ENCODE results near the gene UBASH3A. TPM values are rescaled to one million over a fixed set of nuclear protein-coding genes. Genes with fewer than 3 reads are reported as not detected.

The UBASH3A gene
- total RNA-seq, 1 donor from 2014 or later: not detected

- Histone ChIP-seq H2AFZ (replicated peaks) (no peak overlapping the region), H3K9me3 (ENCODE audit: low read depth) (no peaks in the 10 kb centered on the region), H3K27ac (no peak overlapping the region), H3K9ac (no peak overlapping the region), H3F3A (ENCODE audit: low read depth) (peaks cover 6% of the 10 kb centered on the region), H4K20me1 (ENCODE audit: low read depth) (no peaks in the 10 kb centered on the region), H3K27me3 (no peaks in the 10 kb centered on the region), H3K79me2 (ENCODE audit: low read depth) (no peaks in the 10 kb centered on the region), H3K4me1 (peaks cover 9% of the 10 kb centered on the region), H3K4me3 (no peak overlapping the region), H3K4me2 (no peak overlapping the region), H3K36me3 (no peaks in the 10 kb centered on the region)
- TF ChIP-seq EZH2phosphoT487 (IDR thresholded peaks at IDR 0.05): no peak
- TF ChIP-seq, protein P1, sequence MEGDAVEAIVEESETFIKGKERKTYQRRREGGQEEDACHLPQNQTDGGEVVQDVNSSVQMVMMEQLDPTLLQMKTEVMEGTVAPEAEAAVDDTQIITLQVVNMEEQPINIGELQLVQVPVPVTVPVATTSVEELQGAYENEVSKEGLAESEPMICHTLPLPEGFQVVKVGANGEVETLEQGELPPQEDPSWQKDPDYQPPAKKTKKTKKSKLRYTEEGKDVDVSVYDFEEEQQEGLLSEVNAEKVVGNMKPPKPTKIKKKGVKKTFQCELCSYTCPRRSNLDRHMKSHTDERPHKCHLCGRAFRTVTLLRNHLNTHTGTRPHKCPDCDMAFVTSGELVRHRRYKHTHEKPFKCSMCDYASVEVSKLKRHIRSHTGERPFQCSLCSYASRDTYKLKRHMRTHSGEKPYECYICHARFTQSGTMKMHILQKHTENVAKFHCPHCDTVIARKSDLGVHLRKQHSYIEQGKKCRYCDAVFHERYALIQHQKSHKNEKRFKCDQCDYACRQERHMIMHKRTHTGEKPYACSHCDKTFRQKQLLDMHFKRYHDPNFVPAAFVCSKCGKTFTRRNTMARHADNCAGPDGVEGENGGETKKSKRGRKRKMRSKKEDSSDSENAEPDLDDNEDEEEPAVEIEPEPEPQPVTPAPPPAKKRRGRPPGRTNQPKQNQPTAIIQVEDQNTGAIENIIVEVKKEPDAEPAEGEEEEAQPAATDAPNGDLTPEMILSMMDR (IDR thresholded peaks at IDR 0.05): no peak
- TF ChIP-seq EZH2 (IDR thresholded peaks at IDR 0.05): no peak
- no peak overlapping the region for H3K27ac Mint-ChIP-seq
- peaks cover 6% of the 10 kb centered on the region for H3K9me3 Mint-ChIP-seq
- no peak overlapping the region for H3K4me3 Mint-ChIP-seq
- H3K27me3 Mint-ChIP-seq (ENCODE audit: insufficient read depth, low read depth): peaks cover 7% of the 10 kb centered on the region
- H3K4me1 Mint-ChIP-seq: peaks cover 28% of the 10 kb centered on the region
- no peaks in the 10 kb centered on the region for H3K36me3 Mint-ChIP-seq
- no peak for DNase-seq (ENCODE audit: low spot score)
These were observed 55.4 kb downstream of the UBASH3A start for GRCh38 chr21:42459082-42459460.

- Histone ChIP-seq H2AFZ (replicated peaks) (no peak overlapping the region), H3K9me3 (ENCODE audit: low read depth) (no peaks in the 10 kb centered on the region), H3K36me3 (no peaks in the 10 kb centered on the region), H3K79me2 (ENCODE audit: low read depth) (no peaks in the 10 kb centered on the region), H3K27me3 (no peaks in the 10 kb centered on the region), H3K4me3 (no peak overlapping the region), H3K9ac (no peak overlapping the region), H3F3A (ENCODE audit: low read depth) (peaks cover 6% of the 10 kb centered on the region), H3K4me1 (peaks cover 9% of the 10 kb centered on the region), H3K4me2 (no peak overlapping the region), H3K27ac (no peak overlapping the region), H4K20me1 (ENCODE audit: low read depth) (no peaks in the 10 kb centered on the region)
- peaks cover 22% of the 10 kb centered on the region for H3K4me1 Mint-ChIP-seq
- H3K4me3 Mint-ChIP-seq: no peak overlapping the region
- no peak for TF ChIP-seq EZH2 (IDR thresholded peaks at IDR 0.05)
- TF ChIP-seq EZH2phosphoT487 (IDR thresholded peaks at IDR 0.05): no peak
- TF ChIP-seq, protein P1 (IDR thresholded peaks at IDR 0.05): no peak
- no peaks in the 10 kb centered on the region for H3K36me3 Mint-ChIP-seq
- peaks cover 6% of the 10 kb centered on the region for H3K9me3 Mint-ChIP-seq
- DNase-seq (ENCODE audit: low spot score): no peak
- H3K27me3 Mint-ChIP-seq (ENCODE audit: insufficient read depth, low read depth): peaks cover 7% of the 10 kb centered on the region
- no peak overlapping the region for H3K27ac Mint-ChIP-seq
These were observed 56.0 kb downstream of the UBASH3A start for GRCh38 chr21:42459546-42460215.

GRCh38 chr21:42460391-42461184 lies 56.9 kb downstream of the UBASH3A start:
- Mint-ChIP-seq H3K27ac (peak overlapping the region; percentile 51), H3K9me3 (peaks cover 6% of the 10 kb centered on the region), H3K4me1 (peaks cover 26% of the 10 kb centered on the region), H3K27me3 (ENCODE audit: insufficient read depth, low read depth) (peaks cover 9% of the 10 kb centered on the region), H3K36me3 (no peaks in the 10 kb centered on the region), H3K4me3 (no peak overlapping the region)
- H3K27ac ChIP-seq: no peak overlapping the region
- no peak overlapping the region for H3K4me2 ChIP-seq
- no peak overlapping the region for H2AFZ ChIP-seq (replicated peaks)
- peak; percentile 26 for DNase-seq (ENCODE audit: low spot score)
- H3K4me3 ChIP-seq: no peak overlapping the region
- peaks cover 6% of the 10 kb centered on the region for H3F3A ChIP-seq (ENCODE audit: low read depth)
- no peak overlapping the region for H3K9ac ChIP-seq
- no peaks in the 10 kb centered on the region for H4K20me1 ChIP-seq (ENCODE audit: low read depth)
- no peaks in the 10 kb centered on the region for H3K9me3 ChIP-seq (ENCODE audit: low read depth)
- TF ChIP-seq, protein P1 (IDR thresholded peaks at IDR 0.05): no peak
- TF ChIP-seq EZH2phosphoT487 (IDR thresholded peaks at IDR 0.05): no peak
- no peaks in the 10 kb centered on the region for H3K27me3 ChIP-seq
- H3K36me3 ChIP-seq: no peaks in the 10 kb centered on the region
- H3K4me1 ChIP-seq: peaks cover 9% of the 10 kb centered on the region
- no peaks in the 10 kb centered on the region for H3K79me2 ChIP-seq (ENCODE audit: low read depth)
